ENCODE results near the gene RFPL3. TPM values are rescaled to one million over a fixed set of nuclear protein-coding genes. Genes with fewer than 3 reads are reported as not detected.
"Not testable (repeated sequence)": the region's sequence is repeated elsewhere in the genome, so short reads cannot be mapped to it uniquely, and the experiment has no call there.

Gene RFPL3
- total and polyA plus RNA-seq, 2 donors (not counting 1 experiment from before 2014, with no cell fraction given) = not detected

- POLR2A ChIA-PET = no interaction called here
These were observed 9.5 kb upstream of the RFPL3 start for GRCh38 chr22:32348031-32348611.

GRCh38 chr22:32351875-32352274, 5.8 kb upstream of the RFPL3 start:
- no CpG with 5 or more reads among the region's 1 CpG for WGBS (ENCODE audit: insufficient coverage)
- H3K36me3 ChIP-seq (replicated peaks in 1 of 2; ENCODE audit: control extremely low read depth in 1 of 2, control insufficient read depth in 1 of 2, extremely low read depth in 1 of 2, insufficient read depth in 2 of 2, low read length in 1 of 2); H4K20me1 ChIP-seq (ENCODE audit: control insufficient read depth, insufficient read depth, low read length, poor library complexity, severe bottlenecking); H3K27ac Mint-ChIP-seq; H3K9me3 Mint-ChIP-seq (ENCODE audit: insufficient read depth); H3K27me3 ChIP-seq (replicated peaks in 1 of 4; ENCODE audit: control extremely low read depth in 1 of 4, control insufficient read depth in 3 of 4, insufficient read depth in 4 of 4, low read length in 3 of 4); H2AFZ ChIP-seq (ENCODE audit: insufficient read depth, low read depth, low read length, poor library complexity, severe bottlenecking); H3K27me3 Mint-ChIP-seq; POLR2A ChIA-PET; DNase-seq; H3K27ac ChIP-seq (ENCODE audit: low read length in 2 of 2); ATAC-seq (ENCODE audit: low read depth); H3K4me1 ChIP-seq (ENCODE audit: control insufficient read depth in 2 of 2, insufficient read depth in 2 of 2, low read length in 2 of 2); H3K9ac ChIP-seq (ENCODE audit: low read length); intact Hi-C loops (cut with micrococcal nuclease); H3K4me2 ChIP-seq (replicated peaks; ENCODE audit: low read depth, low read length, poor library complexity, severe bottlenecking); H3K4me1 Mint-ChIP-seq; H3K4me3 Mint-ChIP-seq; H3K79me2 ChIP-seq (ENCODE audit: control insufficient read depth, insufficient read depth, low read length); H3K4me3 ChIP-seq (ENCODE audit: control extremely low read depth in 1 of 5, extremely low read depth in 1 of 5, insufficient read depth in 1 of 5, low read depth in 2 of 5, low read length in 4 of 5); CTCF ChIA-PET: not testable (repeated sequence)
- H3K9me3 ChIP-seq (ENCODE audit: control extremely low read depth in 1 of 3, control insufficient read depth in 2 of 3, insufficient read depth in 1 of 3, low read length in 2 of 3) = peaks cover 0 to 22% (median 0%) of the 10 kb centered on the region in 3 donors

More at GRCh38 chr22:32348031-32348611, 9.5 kb upstream of the RFPL3 start:
- ATAC-seq (ENCODE audit: low read depth) = no peak
- Histone ChIP-seq H3K27ac (ENCODE audit: low read length in 2 of 2) (no peak overlapping the region), H3K27me3 (replicated peaks in 1 of 4; ENCODE audit: control extremely low read depth in 1 of 4, control insufficient read depth in 3 of 4, insufficient read depth in 4 of 4, low read length in 3 of 4) (no peaks in the 10 kb centered on the region), H2AFZ (ENCODE audit: insufficient read depth, low read depth, low read length, poor library complexity, severe bottlenecking) (no peak overlapping the region), H3K4me1 (ENCODE audit: control insufficient read depth in 2 of 2, insufficient read depth in 2 of 2, low read length in 2 of 2) (no peaks in the 10 kb centered on the region), H3K36me3 (replicated peaks in 1 of 2; ENCODE audit: control extremely low read depth in 1 of 2, control insufficient read depth in 1 of 2, extremely low read depth in 1 of 2, insufficient read depth in 2 of 2, low read length in 1 of 2) (no peaks in the 10 kb centered on the region), H3K4me3 (ENCODE audit: control extremely low read depth in 1 of 5, extremely low read depth in 1 of 5, insufficient read depth in 1 of 5, low read depth in 2 of 5, low read length in 4 of 5) (no peak overlapping the region), H3K79me2 (ENCODE audit: control insufficient read depth, insufficient read depth, low read length) (no peaks in the 10 kb centered on the region), H3K9ac (ENCODE audit: low read length) (no peak overlapping the region), H3K4me2 (replicated peaks; ENCODE audit: low read depth, low read length, poor library complexity, severe bottlenecking) (no peak overlapping the region), H3K9me3 (ENCODE audit: control extremely low read depth in 1 of 3, control insufficient read depth in 2 of 3, insufficient read depth in 1 of 3, low read length in 2 of 3) (peaks cover 0 to 7% (median 0%) of the 10 kb centered on the region in 3 donors), H4K20me1 (ENCODE audit: control insufficient read depth, insufficient read depth, low read length, poor library complexity, severe bottlenecking) (no peaks in the 10 kb centered on the region)
- Mint-ChIP-seq H3K4me3 (no peak overlapping the region), H3K9me3 (ENCODE audit: insufficient read depth) (no peaks in the 10 kb centered on the region), H3K27ac (no peak overlapping the region), H3K27me3 (peaks cover 16% of the 10 kb centered on the region), H3K4me1 (no peaks in the 10 kb centered on the region)
- TF ChIP-seq CTCF (IDR thresholded peaks at IDR 0.05) = no peak
- no peak for TF ChIP-seq EZH2 (IDR thresholded peaks at IDR 0.05; ENCODE audit: borderline replicate concordance, insufficient read depth, low read depth, low read length, poor library complexity, severe bottlenecking)
- CTCF ChIA-PET = no interaction called here
- intact Hi-C loops (cut with micrococcal nuclease) = no loop called here
- 100% methylated on average over 3 of the region's 6 CpGs for WGBS (ENCODE audit: insufficient coverage)
- DNase-seq = no peak
